ENCODE data around the gene SPR. TPM values are rescaled to one million over a fixed set of nuclear protein-coding genes. Genes with fewer than 3 reads are reported as not detected.
A peak's percentile ranks its signal among the peaks of the same experiment; 100 is the strongest.

Gene SPR
- total and polyA plus RNA-seq, 3 experiments from 2014 or later, result 0.14 to 9.3 (median 8.8) TPM

GRCh38 chr2:72892506-72893173 lies 5.4 kb downstream of the SPR start:
- H3K4me3 Mint-ChIP-seq, result no peak overlapping the region

GRCh38 chr2:72893594-72894319 lies 6.5 kb downstream of the SPR start:
- Mint-ChIP-seq H3K36me3 (peaks cover 0 to 4% (median 0%) of the 10 kb centered on the region in 3 donors), H3K4me1 (peaks cover 0 to 7% (median 4%) of the 10 kb centered on the region in 3 donors), H3K9me3 (no peaks in the 10 kb centered on the region), H3K4me3 (no peak overlapping the region), H3K27me3 (peaks cover 29 to 71% of the 10 kb centered on the region in 2 donors), H3K27ac (peak overlapping the region in 1 of 8 donors; percentile 6)
- Histone ChIP-seq H3K4me3 (ENCODE audit: low read length) (no peak overlapping the region), H3K36me3 (ENCODE audit: insufficient read depth, low read length) (no peaks in the 10 kb centered on the region), H3K9me3 (ENCODE audit: low read length) (no peaks in the 10 kb centered on the region), H3K27me3 (ENCODE audit: insufficient read depth, low read length, poor library complexity, severe bottlenecking) (peaks cover 10% of the 10 kb centered on the region), H3K4me1 (ENCODE audit: insufficient read depth, low read length) (no peaks in the 10 kb centered on the region), H3K27ac (ENCODE audit: low read depth, low read length) (no peak overlapping the region)
- peak in 1 of 5 donors; percentile 11 for DNase-seq
- ChIA-PET POLR2A (no interaction called here), CTCF (interaction anchor here (0.8 to 5.7 kb wide), 8 partner anchors 11 to 283 kb away, joined by 3 to 29 read pairs (median 4); partner anchors contain the start of gene EMX1)

More at GRCh38 chr2:72892506-72893173, 5.4 kb downstream of the SPR start:
- CTCF ChIA-PET, result interaction anchor here (0.8 to 5.7 kb wide), 13 partner anchors 10 to 320 kb away, joined by 3 to 29 read pairs (median 4); partner anchors contain the start of gene EMX1
- H3K4me1 ChIP-seq (ENCODE audit: insufficient read depth, low read length), result peaks cover 8% of the 10 kb centered on the region
- H3K4me3 ChIP-seq (ENCODE audit: low read length), result no peak overlapping the region
- DNase-seq, result peak; percentile 29 to 66 (median 34)
- no peaks in the 10 kb centered on the region for H3K9me3 ChIP-seq (ENCODE audit: low read length)
- H3K27me3 ChIP-seq (ENCODE audit: insufficient read depth, low read length, poor library complexity, severe bottlenecking), result peaks cover 20% of the 10 kb centered on the region
- H3K4me1 Mint-ChIP-seq, result peaks cover 4 to 13% (median 4%) of the 10 kb centered on the region in 3 donors
- no peaks in the 10 kb centered on the region for H3K36me3 ChIP-seq (ENCODE audit: insufficient read depth, low read length)
- POLR2A ChIA-PET, result no interaction called here
- no peak overlapping the region for H3K27ac ChIP-seq (ENCODE audit: low read depth, low read length)
- no peak overlapping the region for H3K27ac Mint-ChIP-seq
- no peaks in the 10 kb centered on the region for H3K9me3 Mint-ChIP-seq
- H3K36me3 Mint-ChIP-seq, result peaks cover 0 to 4% (median 0%) of the 10 kb centered on the region in 3 donors
- H3K27me3 Mint-ChIP-seq, result peaks cover 24 to 66% of the 10 kb centered on the region in 2 donors

- Mint-ChIP-seq H3K27ac (no peak overlapping the region), H3K27me3 (peaks cover 27 to 72% of the 10 kb centered on the region in 2 donors), H3K36me3 (peaks cover 0 to 4% (median 0%) of the 10 kb centered on the region in 3 donors), H3K4me1 (peaks cover 0 to 7% (median 4%) of the 10 kb centered on the region in 3 donors), H3K9me3 (no peaks in the 10 kb centered on the region), H3K4me3 (no peak overlapping the region)
- Histone ChIP-seq H3K27me3 (ENCODE audit: insufficient read depth, low read length, poor library complexity, severe bottlenecking) (peaks cover 10% of the 10 kb centered on the region), H3K9me3 (ENCODE audit: low read length) (no peaks in the 10 kb centered on the region), H3K4me3 (ENCODE audit: low read length) (no peak overlapping the region), H3K36me3 (ENCODE audit: insufficient read depth, low read length) (no peaks in the 10 kb centered on the region), H3K4me1 (ENCODE audit: insufficient read depth, low read length) (no peaks in the 10 kb centered on the region), H3K27ac (ENCODE audit: low read depth, low read length) (no peak overlapping the region)
- CTCF ChIA-PET, result interaction anchor here (1.4 to 5.7 kb wide), 4 partner anchors 11 to 283 kb away, joined by 3 to 29 read pairs (median 12); no protein-coding TSS in a partner anchor
- no peak for DNase-seq
- POLR2A ChIA-PET, result no interaction called here
Measured at GRCh38 chr2:72894514-72894913, 7.3 kb downstream of the SPR start.

GRCh38 chr2:72895154-72895553 lies 7.9 kb downstream of the SPR start:
- Histone ChIP-seq H3K4me1 (ENCODE audit: insufficient read depth, low read length) (no peaks in the 10 kb centered on the region), H3K27me3 (ENCODE audit: insufficient read depth, low read length, poor library complexity, severe bottlenecking) (peaks cover 10% of the 10 kb centered on the region), H3K9me3 (ENCODE audit: low read length) (no peaks in the 10 kb centered on the region), H3K4me3 (ENCODE audit: low read length) (no peak overlapping the region), H3K27ac (ENCODE audit: low read depth, low read length) (no peak overlapping the region), H3K36me3 (ENCODE audit: insufficient read depth, low read length) (no peaks in the 10 kb centered on the region)
- no peak overlapping the region for H3K4me3 Mint-ChIP-seq
- H3K27me3 Mint-ChIP-seq, result peaks cover 31 to 69% of the 10 kb centered on the region in 2 donors
- H3K36me3 Mint-ChIP-seq, result peaks cover 0 to 4% (median 0%) of the 10 kb centered on the region in 3 donors
- no peak for DNase-seq
- H3K9me3 Mint-ChIP-seq, result no peaks in the 10 kb centered on the region
- ChIA-PET POLR2A (no interaction called here), CTCF (interaction anchor here (1.6 to 5.7 kb wide), 2 partner anchors 11 to 282 kb away, joined by 4 to 29 read pairs; no protein-coding TSS in a partner anchor)
- H3K4me1 Mint-ChIP-seq, result peaks cover 0 to 7% (median 4%) of the 10 kb centered on the region in 3 donors
- peak overlapping the region in 1 of 8 donors; percentile 21 for H3K27ac Mint-ChIP-seq

- H3K36me3 Mint-ChIP-seq, result peaks cover 0 to 2% (median 0%) of the 10 kb centered on the region in 3 donors
- POLR2A ChIA-PET, result no interaction called here
- H3K4me1 Mint-ChIP-seq, result peaks cover 0 to 7% (median 4%) of the 10 kb centered on the region in 3 donors
- DNase-seq, result no peak
- H3K27me3 ChIP-seq (ENCODE audit: insufficient read depth, low read length, poor library complexity, severe bottlenecking), result peaks cover 10% of the 10 kb centered on the region
- H3K27me3 Mint-ChIP-seq, result peaks cover 36 to 72% of the 10 kb centered on the region in 2 donors
- no peaks in the 10 kb centered on the region for H3K4me1 ChIP-seq (ENCODE audit: insufficient read depth, low read length)
- H3K9me3 ChIP-seq (ENCODE audit: low read length), result no peaks in the 10 kb centered on the region
- H3K27ac ChIP-seq (ENCODE audit: low read depth, low read length), result no peak overlapping the region
- peak overlapping the region in 2 of 8 donors; percentile 21 to 54 for H3K27ac Mint-ChIP-seq
- H3K4me3 ChIP-seq (ENCODE audit: low read length), result no peak overlapping the region
- no peaks in the 10 kb centered on the region for H3K9me3 Mint-ChIP-seq
- no peaks in the 10 kb centered on the region for H3K36me3 ChIP-seq (ENCODE audit: insufficient read depth, low read length)
- no peak overlapping the region for H3K4me3 Mint-ChIP-seq
- CTCF ChIA-PET, result interaction anchor here (1.6 to 3.4 kb wide), 2 partner anchors 9 to 11 kb away, joined by 4 to 13 read pairs; partner anchors contain the start of gene SPR
Measured at GRCh38 chr2:72895759-72896281, 8.6 kb downstream of the SPR start.

GRCh38 chr2:72896446-72896845 lies 9.2 kb downstream of the SPR start:
- Mint-ChIP-seq H3K36me3 (no peaks in the 10 kb centered on the region), H3K27me3 (peaks cover 41 to 74% of the 10 kb centered on the region in 2 donors)
- peaks cover 6% of the 10 kb centered on the region for H3K27me3 ChIP-seq (ENCODE audit: insufficient read depth, low read length, poor library complexity, severe bottlenecking)

GRCh38 chr2:72897785-72898584 lies 10.8 kb downstream of the SPR start:
- no peak for DNase-seq
- ChIA-PET POLR2A (no interaction called here), CTCF (interaction anchor here (0.9 to 3.4 kb wide), 3 partner anchors 11 to 76 kb away, joined by 3 to 13 read pairs (median 4); partner anchors contain the start of gene SPR)
- Histone ChIP-seq H3K4me3 (ENCODE audit: low read length) (no peak overlapping the region), H3K36me3 (ENCODE audit: insufficient read depth, low read length) (no peaks in the 10 kb centered on the region), H3K27me3 (ENCODE audit: insufficient read depth, low read length, poor library complexity, severe bottlenecking) (peaks cover 4% of the 10 kb centered on the region), H3K4me1 (ENCODE audit: insufficient read depth, low read length) (no peaks in the 10 kb centered on the region), H3K27ac (ENCODE audit: low read depth, low read length) (no peak overlapping the region), H3K9me3 (ENCODE audit: low read length) (no peaks in the 10 kb centered on the region)
- H3K27ac Mint-ChIP-seq, result no peak overlapping the region
- H3K9me3 Mint-ChIP-seq, result no peaks in the 10 kb centered on the region
- no peaks in the 10 kb centered on the region for H3K36me3 Mint-ChIP-seq
- no peak overlapping the region for H3K4me3 Mint-ChIP-seq
- H3K27me3 Mint-ChIP-seq, result peaks cover 44 to 82% of the 10 kb centered on the region in 2 donors
- H3K4me1 Mint-ChIP-seq, result peaks cover 0 to 7% (median 4%) of the 10 kb centered on the region in 3 donors

More at GRCh38 chr2:72896446-72896845, 9.2 kb downstream of the SPR start:
- Histone ChIP-seq H3K36me3 (ENCODE audit: insufficient read depth, low read length) (no peaks in the 10 kb centered on the region), H3K9me3 (ENCODE audit: low read length) (no peaks in the 10 kb centered on the region), H3K4me3 (ENCODE audit: low read length) (no peak overlapping the region), H3K27ac (ENCODE audit: low read depth, low read length) (no peak overlapping the region), H3K4me1 (ENCODE audit: insufficient read depth, low read length) (no peaks in the 10 kb centered on the region)
- peaks cover 0 to 7% (median 4%) of the 10 kb centered on the region in 3 donors for H3K4me1 Mint-ChIP-seq
- H3K4me3 Mint-ChIP-seq, result no peak overlapping the region
- CTCF ChIA-PET, result interaction anchor here (3.4 kb wide), 1 partner anchor 9 kb away, joined by 13 read pairs; the partner anchor contains the start of gene SPR
- POLR2A ChIA-PET, result no interaction called here
- DNase-seq, result no peak
- H3K9me3 Mint-ChIP-seq, result no peaks in the 10 kb centered on the region
- H3K27ac Mint-ChIP-seq, result no peak overlapping the region

Data from CD8-positive, alpha-beta memory T cell (primary cell).